BJ (cell line): ENCODE data around the gene AKT3. TPM values are rescaled to one million over a fixed set of nuclear protein-coding genes. Genes with fewer than 3 reads are reported as not detected.
"Not testable (repeated sequence)": the region's sequence is repeated elsewhere in the genome, so short reads cannot be mapped to it uniquely, and the experiment has no call there.

Source experiments
- CTCF ChIA-PET: fragments of 350-600 bp; formaldehyde crosslinking; extraction: SDS; loops from one replicate; lab custom pipeline; 2021; ENCODE audit warnings: antibody characterized with exemption, inconsistent platforms; lab: Yijun Ruan, JAX
- POLR2A ChIA-PET: fragments of 300-600 bp; sonication (Branson Sonifier 250); formaldehyde crosslinking; extraction: SDS; loops from one replicate; lab custom pipeline; 2021; ENCODE audit warnings: antibody characterized with exemption; lab: Charles Lee
- DNase-seq: peaks from one replicate; pipeline ENCODE4 v3.0.0-alpha.2; 2011; ENCODE audit warnings: low read depth
- H3K27me3 ChIP-seq: 2 replicates; pipeline ENCODE4 v1.6.0; 2011; ENCODE audit warnings: low read length; ENCODE audit not compliant: control insufficient read depth, insufficient read depth
- H3K36me3 ChIP-seq: 2 replicates; pipeline ENCODE4 v1.5.1; 2011; ENCODE audit warnings: low read length; ENCODE audit not compliant: control insufficient read depth, insufficient read depth
- H3K4me3 ChIP-seq: 2 replicates; pipeline ENCODE4 v1.5.1; 2011; ENCODE audit warnings: low read depth, mild to moderate bottlenecking, control low read depth, low read length
- CTCF ChIP-seq: IDR thresholded peaks from 2 replicates; pipeline ENCODE4 v1.5.1; 2011; ENCODE audit warnings: low read depth, mild to moderate bottlenecking, control low read depth, inconsistent platforms, low read length, moderate library complexity; ENCODE audit not compliant: insufficient read depth
- polyA plus RNA-seq: library from polyadenylated mRNA; depleted of rRNA; stranded (reverse); fragments of >200 nt; gene quantifications from 2 replicates; pipeline ENCODE4 v1.2.3, GENCODE V29; 2011

Gene AKT3
- polyA plus RNA-seq, 1 experiment: 23.8 TPM

GRCh38 chr1:243783714-243784113 lies 66.3 kb downstream of the AKT3 start:
- Histone ChIP-seq H3K27me3 (no peaks in the 10 kb centered on the region), H3K36me3 (no peaks in the 10 kb centered on the region; the same call in 1 of the 2 replicates), H3K4me3 (no peak overlapping the region)
- CTCF ChIA-PET: interaction anchor here (0.5 kb wide), 1 partner anchor 433 kb away, joined by 3 read pairs; no protein-coding TSS in a partner anchor
- TF ChIP-seq CTCF: no peak
- POLR2A ChIA-PET: no interaction called here
- DNase-seq: no peak

DNA sequence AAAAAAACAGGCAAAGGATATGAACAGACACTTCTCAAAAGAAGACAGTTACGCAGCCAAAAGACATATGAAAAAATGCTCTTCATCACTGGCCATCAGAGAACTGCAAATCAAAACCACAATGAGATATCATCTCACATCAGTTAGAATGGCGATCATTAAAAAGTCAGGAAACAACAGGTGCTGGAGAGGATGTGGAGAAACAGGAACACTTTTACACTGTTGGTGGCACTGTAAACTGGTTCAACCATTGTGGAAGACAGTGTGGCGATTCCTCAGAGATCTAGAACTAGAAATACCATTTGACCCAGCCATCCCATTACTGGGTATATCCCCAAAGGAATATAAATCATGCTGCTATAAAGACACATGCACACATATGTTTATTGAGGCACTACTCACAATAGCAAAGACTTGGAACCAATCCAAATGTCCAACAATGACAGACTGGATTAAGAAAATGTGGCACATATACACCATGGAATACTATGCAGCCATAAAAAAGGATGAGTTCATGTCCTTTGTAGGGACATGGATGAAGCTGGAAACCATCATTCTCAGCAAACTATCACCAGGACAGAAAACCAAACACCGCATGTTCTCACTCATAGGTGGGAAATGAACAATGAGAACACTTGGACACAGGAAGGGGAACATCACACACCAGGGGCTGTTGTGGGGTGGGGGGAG lies 77.5 kb downstream of the AKT3 start:
- H3K36me3 ChIP-seq, DNase-seq, CTCF ChIA-PET, H3K27me3 ChIP-seq, POLR2A ChIA-PET, H3K4me3 ChIP-seq: not testable (repeated sequence)

- no peak for DNase-seq
- ChIA-PET CTCF (interaction anchor here (1.1 kb wide), 1 partner anchor 23 kb away, joined by 3 read pairs; no protein-coding TSS in a partner anchor), POLR2A (interaction anchor here (0.6 kb wide), 1 partner anchor 15 kb away, joined by 3 read pairs; no protein-coding TSS in a partner anchor)
- TF ChIP-seq CTCF: no peak
- H3K4me3 ChIP-seq: no peak overlapping the region
- no peaks in the 10 kb centered on the region for H3K27me3 ChIP-seq
- H3K36me3 ChIP-seq: peaks cover 1% of the 10 kb centered on the region; the same call in 1 of the 2 replicates
Measured at GRCh38 chr1:243770860-243771259, 79.2 kb downstream of the AKT3 start.

DNA sequence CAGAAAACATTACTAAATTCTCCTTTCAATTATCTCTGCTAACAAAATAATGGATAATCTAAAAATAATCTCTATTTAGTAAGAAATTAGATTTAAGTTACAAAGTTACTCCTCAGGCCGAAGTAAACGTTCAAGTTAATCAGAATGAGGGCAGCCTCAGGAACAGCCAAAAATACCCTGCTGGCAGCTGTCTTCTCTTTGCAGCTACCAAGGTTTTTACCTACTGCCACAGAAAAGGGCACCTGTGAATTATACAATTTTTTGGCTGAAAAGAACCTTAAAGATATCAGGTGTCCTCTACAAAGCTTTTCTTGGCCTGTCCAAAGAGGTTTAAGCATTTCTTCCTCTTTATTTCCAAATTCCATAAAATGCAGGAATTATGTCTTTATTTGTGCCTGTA lies 84.4 kb downstream of the AKT3 start:
- TF ChIP-seq CTCF: no peak
- ChIA-PET CTCF (no interaction called here), POLR2A (no interaction called here)
- Histone ChIP-seq H3K27me3 (no peaks in the 10 kb centered on the region), H3K4me3 (no peak overlapping the region), H3K36me3 (no peaks in the 10 kb centered on the region)
- DNase-seq: no peak

DNA sequence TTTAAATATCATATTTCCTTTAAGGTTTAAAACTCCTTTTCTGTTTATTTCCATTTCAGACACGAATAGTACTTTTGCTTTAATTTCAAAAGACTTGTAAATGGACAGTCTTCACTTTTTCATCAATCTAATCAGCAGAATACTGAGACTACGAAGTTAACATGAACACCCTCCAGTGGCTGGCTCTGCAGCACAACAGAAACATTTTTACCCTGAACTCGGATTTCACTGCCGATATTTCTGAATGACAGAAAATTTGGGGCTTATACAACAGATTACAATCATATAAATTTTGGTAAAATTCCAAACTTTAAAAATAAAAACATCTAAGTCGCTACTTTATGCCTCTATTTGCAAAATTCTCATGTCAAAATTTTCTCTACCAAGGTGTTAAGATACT lies 86.2 kb downstream of the AKT3 start:
- no peaks in the 10 kb centered on the region for H3K36me3 ChIP-seq
- no peak overlapping the region for H3K4me3 ChIP-seq
- no peaks in the 10 kb centered on the region for H3K27me3 ChIP-seq
- no peak for DNase-seq
- ChIA-PET POLR2A (no interaction called here), CTCF (no interaction called here)
- TF ChIP-seq CTCF: no peak

DNA sequence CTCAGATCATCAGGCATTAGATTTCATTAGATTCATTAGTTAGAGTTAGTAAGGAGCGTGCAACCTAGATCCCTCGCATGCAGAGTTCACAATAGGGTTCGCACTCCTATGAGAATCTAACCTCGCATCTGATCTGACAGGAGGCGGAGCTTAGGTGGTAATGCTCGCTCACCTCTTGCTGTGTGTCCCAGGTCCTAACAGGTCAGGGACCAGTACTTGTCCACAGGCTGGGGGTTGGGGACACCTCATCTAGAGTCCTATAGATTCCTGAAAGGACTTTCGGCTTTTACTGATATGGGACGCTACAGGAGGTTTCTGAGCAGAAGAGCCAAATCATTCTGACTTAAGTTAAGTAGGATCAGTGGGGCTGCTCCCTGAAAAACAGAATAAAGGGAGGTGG lies 91.4 kb downstream of the AKT3 start:
- Histone ChIP-seq H3K27me3 (no peaks in the 10 kb centered on the region), H3K4me3 (no peak overlapping the region), H3K36me3 (no peaks in the 10 kb centered on the region)
- POLR2A ChIA-PET: no interaction called here
- DNase-seq: no peak
- TF ChIP-seq CTCF: no peak
- CTCF ChIA-PET: interaction anchor here (0.6 to 0.9 kb wide), 2 partner anchors 15 to 45 kb away, joined by 5 to 9 read pairs; no protein-coding TSS in a partner anchor
